ENCODE data around the gene COL6A5.

DNA sequence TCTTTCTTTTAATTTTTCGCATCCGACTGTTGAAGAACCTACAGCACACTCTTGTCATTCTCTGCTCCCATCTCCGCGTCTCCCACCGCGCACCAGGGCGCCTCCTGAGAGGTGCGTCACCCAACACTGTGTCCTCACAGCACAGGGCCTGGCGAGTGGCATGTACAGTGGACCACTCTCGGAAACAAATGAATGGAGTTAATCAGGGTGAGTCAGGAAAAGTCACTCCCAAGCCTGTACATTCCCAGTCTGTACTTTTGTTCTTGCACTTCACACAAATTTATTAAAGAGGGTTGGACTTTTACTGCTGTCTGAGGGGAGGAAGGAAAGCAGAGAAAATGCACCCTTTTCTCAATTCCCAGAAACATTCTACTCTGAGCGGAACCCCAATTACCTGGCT lies 172.1 kb downstream of the COL6A5 start:
- TF ChIP-seq, protein P1, sequence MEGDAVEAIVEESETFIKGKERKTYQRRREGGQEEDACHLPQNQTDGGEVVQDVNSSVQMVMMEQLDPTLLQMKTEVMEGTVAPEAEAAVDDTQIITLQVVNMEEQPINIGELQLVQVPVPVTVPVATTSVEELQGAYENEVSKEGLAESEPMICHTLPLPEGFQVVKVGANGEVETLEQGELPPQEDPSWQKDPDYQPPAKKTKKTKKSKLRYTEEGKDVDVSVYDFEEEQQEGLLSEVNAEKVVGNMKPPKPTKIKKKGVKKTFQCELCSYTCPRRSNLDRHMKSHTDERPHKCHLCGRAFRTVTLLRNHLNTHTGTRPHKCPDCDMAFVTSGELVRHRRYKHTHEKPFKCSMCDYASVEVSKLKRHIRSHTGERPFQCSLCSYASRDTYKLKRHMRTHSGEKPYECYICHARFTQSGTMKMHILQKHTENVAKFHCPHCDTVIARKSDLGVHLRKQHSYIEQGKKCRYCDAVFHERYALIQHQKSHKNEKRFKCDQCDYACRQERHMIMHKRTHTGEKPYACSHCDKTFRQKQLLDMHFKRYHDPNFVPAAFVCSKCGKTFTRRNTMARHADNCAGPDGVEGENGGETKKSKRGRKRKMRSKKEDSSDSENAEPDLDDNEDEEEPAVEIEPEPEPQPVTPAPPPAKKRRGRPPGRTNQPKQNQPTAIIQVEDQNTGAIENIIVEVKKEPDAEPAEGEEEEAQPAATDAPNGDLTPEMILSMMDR (conservative IDR thresholded peaks at IDR 0.05), result no peak
- no peak for TF ChIP-seq EZH2 (IDR thresholded peaks at IDR 0.05; ENCODE audit: low read depth)

All from PC-9 (cell line).